Liver (tissue), 9 donors: ENCODE data around the gene BHLHA9. TPM values are rescaled to one million over a fixed set of nuclear protein-coding genes. Genes with fewer than 3 reads are reported as not detected.

Source experiments
- DNase-seq: peaks from one replicate; pipeline ENCODE4 v3.0.0-alpha.2; 2017; ENCODE audit warnings: low spot score
- H3K27ac ChIP-seq, 2 donors: one replicate each; pipeline ENCODE4 v1.7.0; 2013; ENCODE audit warnings: inconsistent platforms in 2 of 2, low read length in 2 of 2, control low read depth in 1 of 2, low read depth in 1 of 2, mild to moderate bottlenecking in 1 of 2
- H3K27me3 ChIP-seq, 4 donors: one replicate each; pipeline versions ENCODE4 v1.6.1 to v1.7.0; 2013; ENCODE audit warnings: low read length in 3 of 4, inconsistent platforms in 1 of 4, mild to moderate bottlenecking in 1 of 4, moderate library complexity in 1 of 4; ENCODE audit not compliant: control insufficient read depth in 4 of 4, insufficient read depth in 4 of 4
- H3K36me3 ChIP-seq, 4 donors: one replicate each; pipeline versions ENCODE4 v1.6.1 to v1.7.0; 2013; ENCODE audit warnings: low read length in 3 of 4, mild to moderate bottlenecking in 3 of 4, low read depth in 1 of 4, moderate library complexity in 1 of 4; ENCODE audit not compliant: control insufficient read depth in 4 of 4, insufficient read depth in 3 of 4
- H3K4me1 ChIP-seq, 4 donors: one replicate each; pipeline versions ENCODE4 v1.6.1 to v1.7.0; 2013; ENCODE audit warnings: low read length in 3 of 4, mild to moderate bottlenecking in 3 of 4, moderate library complexity in 1 of 4; ENCODE audit not compliant: control insufficient read depth in 4 of 4, insufficient read depth in 4 of 4
- H3K4me3 ChIP-seq, 3 donors: one replicate each; pipeline versions ENCODE4 v1.6.1 to v1.7.0; 2013; ENCODE audit warnings: low read length in 3 of 3, control low read depth in 1 of 3, low read depth in 1 of 3, mild to moderate bottlenecking in 1 of 3
- H3K9ac ChIP-seq, 2 donors: one replicate each; pipeline ENCODE4 v1.7.0; 2013; ENCODE audit warnings: low read length in 2 of 2, mild to moderate bottlenecking in 2 of 2, moderate library complexity in 2 of 2, control low read depth in 1 of 2, low read depth in 1 of 2
- H3K9me3 ChIP-seq, 4 donors: one replicate each; pipeline versions ENCODE4 v1.6.1 to v1.7.0; 2013; ENCODE audit warnings: low read length in 3 of 4; ENCODE audit not compliant: control insufficient read depth in 4 of 4
- ATF3 ChIP-seq: IDR thresholded peaks from 2 replicates; pipeline ENCODE4 v1.6.1; 2016; ENCODE audit warnings: antibody characterized with exemption
- CTCF ChIP-seq: fragments of 150-350 bp; IDR thresholded peaks from 2 replicates; pipeline ENCODE4 v1.5.1; 2017; ENCODE audit warnings: improper control_type of control experiment, low read depth, low read length; ENCODE audit not compliant: missing input control
- HNF4G ChIP-seq: IDR thresholded peaks from 2 replicates; pipeline ENCODE4 v1.6.1; 2016; ENCODE audit warnings: antibody characterized with exemption
- MAX ChIP-seq: IDR thresholded peaks from 2 replicates; pipeline ENCODE4 v1.6.1; 2016; ENCODE audit warnings: antibody characterized with exemption
- NR2F2 ChIP-seq: IDR thresholded peaks from 2 replicates; pipeline ENCODE4 v1.6.1; 2016; ENCODE audit warnings: antibody characterized with exemption
- RAD21 ChIP-seq, 2 donors: IDR thresholded peaks; 2 replicates each; pipeline ENCODE4 v1.6.1; 2016; ENCODE audit warnings: antibody characterized with exemption in 2 of 2, mild to moderate bottlenecking in 2 of 2
- REST ChIP-seq: IDR thresholded peaks from 2 replicates; pipeline ENCODE4 v1.6.1; 2016; ENCODE audit warnings: antibody characterized with exemption, mild to moderate bottlenecking
- YY1 ChIP-seq: IDR thresholded peaks from 2 replicates; pipeline ENCODE4 v1.6.1; 2016; ENCODE audit warnings: antibody characterized with exemption, mild to moderate bottlenecking
- ZBTB33 ChIP-seq: IDR thresholded peaks from 2 replicates; pipeline ENCODE4 v1.6.1; 2016; ENCODE audit warnings: antibody characterized with exemption
- WGBS: extraction: QIAGEN DNeasy Blood & Tissue Kit; methylation state at CpG from one replicate; pipeline ENCODE4 v1.1.7; 2013; 5-methylcytosine and 5-hydroxymethylcytosine counted together
- polyA plus RNA-seq, 2 donors: library from polyadenylated mRNA; stranded (reverse) in 1 of 2; unstranded in 1 of 2; fragments of 200-250 nt in 1 of 2; fragments of >200 nt in 1 of 2; fragmentation: Nextera tagmentation in 1 of 2; extraction: Ambion mirVana in 1 of 2; gene quantifications; one replicate each; pipeline versions ENCODE4 v1.2.1 to v1.2.3, GENCODE V29; 2013 to 2015
- total RNA-seq, 2 donors: library from RNA; depleted of rRNA; stranded (reverse); fragments of >200 nt; gene quantifications; one replicate each; pipeline ENCODE4 v1.2.3, GENCODE V29; 2014
- donor health status: healthy.
- donor health status: healthy.
- donor health status: healthy.
- donor health status: healthy.
- donor health status: healthy.

The BHLHA9 gene
- total and polyA plus RNA-seq, 4 donors: 0.08 TPM; not detected in 3

- no peak overlapping the region for H3K27ac ChIP-seq
- H3K9me3 ChIP-seq: peaks cover 0 to 4% (median 0%) of the 10 kb centered on the region in 4 donors
- no peak for TF ChIP-seq RAD21 (IDR thresholded peaks at IDR 0.05)
- no peak for TF ChIP-seq ATF3
- TF ChIP-seq REST: no peak
- TF ChIP-seq YY1: no peak
- DNase-seq: no peak
- H3K4me1 ChIP-seq: no peaks in the 10 kb centered on the region
- WGBS: 90% methylated on average over 11 of the region's 11 CpGs
- H3K4me3 ChIP-seq: no peak overlapping the region
- no peaks in the 10 kb centered on the region for H3K27me3 ChIP-seq
- H3K36me3 ChIP-seq: no peaks in the 10 kb centered on the region
- no peak overlapping the region for H3K9ac ChIP-seq
These were observed 19.5 kb downstream of the BHLHA9 start for GRCh38 chr17:1289695-1290094.

- DNase-seq: no peak
- H3K4me3 ChIP-seq: no peak overlapping the region
- WGBS: 92% methylated on average over 13 of the region's 13 CpGs
- peaks cover 0 to 4% (median 0%) of the 10 kb centered on the region in 4 donors for H3K9me3 ChIP-seq
- H3K27me3 ChIP-seq: no peaks in the 10 kb centered on the region
- no peak overlapping the region for H3K27ac ChIP-seq
- H3K36me3 ChIP-seq: no peaks in the 10 kb centered on the region
- H3K4me1 ChIP-seq: no peaks in the 10 kb centered on the region
- H3K9ac ChIP-seq: no peak overlapping the region
- TF ChIP-seq ATF3 (no peak), NR2F2 (no peak), ZBTB33 (no peak), HNF4G (no peak), MAX (no peak), CTCF (no peak), REST (no peak)
These were observed 20.4 kb downstream of the BHLHA9 start for GRCh38 chr17:1290676-1291075.
